ENCODE data around the gene CEP72.

Gene CEP72

DNA sequence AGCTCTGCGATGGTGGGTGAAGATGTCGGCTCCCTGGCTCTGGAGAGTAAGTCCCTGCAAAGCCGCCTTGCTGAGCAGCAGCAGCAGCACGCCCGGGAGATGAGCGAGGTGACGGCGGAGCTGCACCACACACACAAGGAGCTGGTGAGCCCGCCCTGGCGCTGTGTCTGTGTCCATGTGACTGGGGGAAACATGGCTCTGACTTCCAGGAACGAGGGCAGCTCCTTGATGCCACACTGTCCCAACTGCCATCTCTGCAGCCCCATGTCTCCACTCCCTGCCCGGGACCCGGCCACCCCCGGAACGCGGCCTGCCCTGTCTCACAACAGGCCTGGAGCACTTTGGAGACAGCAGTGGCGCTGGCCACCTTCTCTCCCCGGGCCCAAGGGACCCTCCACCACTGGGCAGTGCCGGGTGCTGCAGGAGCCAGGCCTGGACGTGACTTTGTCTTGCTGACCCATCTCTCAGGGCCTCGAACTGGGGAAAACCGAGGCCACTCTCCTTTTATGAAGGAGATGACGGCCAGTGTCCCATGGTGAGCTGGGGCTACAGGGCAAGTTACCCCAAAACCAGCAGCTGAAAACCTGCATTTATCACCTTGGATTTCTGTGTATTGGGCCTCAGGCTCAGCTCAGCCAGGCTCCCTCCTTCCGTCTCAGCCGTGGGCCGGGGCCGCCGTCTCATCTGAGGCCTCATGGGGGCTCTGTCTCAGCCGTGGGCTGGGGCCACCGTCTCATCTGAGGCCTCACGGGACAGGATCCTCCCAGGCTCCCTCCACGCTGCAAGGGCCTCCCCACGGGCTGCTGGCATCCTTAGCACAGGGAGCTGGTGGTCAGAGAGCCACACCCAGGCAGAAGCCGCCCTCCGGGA, 28.6 kb downstream of the CEP72 start:
- peaks cover 23% of the 10 kb centered on the region for H3K36me3 ChIP-seq (replicated peaks; ENCODE audit: low read depth, low read length)
- TF ChIP-seq EZH2phosphoT487 (IDR thresholded peaks at IDR 0.05; ENCODE audit: low read depth), result no peak
- TF ChIP-seq, protein P1, sequence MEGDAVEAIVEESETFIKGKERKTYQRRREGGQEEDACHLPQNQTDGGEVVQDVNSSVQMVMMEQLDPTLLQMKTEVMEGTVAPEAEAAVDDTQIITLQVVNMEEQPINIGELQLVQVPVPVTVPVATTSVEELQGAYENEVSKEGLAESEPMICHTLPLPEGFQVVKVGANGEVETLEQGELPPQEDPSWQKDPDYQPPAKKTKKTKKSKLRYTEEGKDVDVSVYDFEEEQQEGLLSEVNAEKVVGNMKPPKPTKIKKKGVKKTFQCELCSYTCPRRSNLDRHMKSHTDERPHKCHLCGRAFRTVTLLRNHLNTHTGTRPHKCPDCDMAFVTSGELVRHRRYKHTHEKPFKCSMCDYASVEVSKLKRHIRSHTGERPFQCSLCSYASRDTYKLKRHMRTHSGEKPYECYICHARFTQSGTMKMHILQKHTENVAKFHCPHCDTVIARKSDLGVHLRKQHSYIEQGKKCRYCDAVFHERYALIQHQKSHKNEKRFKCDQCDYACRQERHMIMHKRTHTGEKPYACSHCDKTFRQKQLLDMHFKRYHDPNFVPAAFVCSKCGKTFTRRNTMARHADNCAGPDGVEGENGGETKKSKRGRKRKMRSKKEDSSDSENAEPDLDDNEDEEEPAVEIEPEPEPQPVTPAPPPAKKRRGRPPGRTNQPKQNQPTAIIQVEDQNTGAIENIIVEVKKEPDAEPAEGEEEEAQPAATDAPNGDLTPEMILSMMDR (IDR thresholded peaks at IDR 0.05; ENCODE audit: low read depth, low read length), result no peak
- peaks cover 13% of the 10 kb centered on the region for H4K20me1 ChIP-seq (ENCODE audit: insufficient read depth, low read length)
- peaks cover 4% of the 10 kb centered on the region; the same call in 1 of the 2 replicates for H3K79me2 ChIP-seq (ENCODE audit: low read length)
- H3K4me1 ChIP-seq (ENCODE audit: low read length), result peaks cover 26% of the 10 kb centered on the region
- H3K27me3 ChIP-seq (ENCODE audit: low read depth, low read length), result no peaks in the 10 kb centered on the region
- no peak overlapping the region for H3K27ac ChIP-seq (ENCODE audit: low read length)
- H3K9ac ChIP-seq (ENCODE audit: low read length), result no peak overlapping the region
- H2AFZ ChIP-seq (ENCODE audit: low read depth, low read length), result no peak overlapping the region
- H3K4me3 ChIP-seq (ENCODE audit: low read length), result no peak overlapping the region
- H3K4me2 ChIP-seq (ENCODE audit: low read length), result no peak overlapping the region
- H3K9me3 ChIP-seq (ENCODE audit: insufficient read depth, low read length), result no peaks in the 10 kb centered on the region

DNA sequence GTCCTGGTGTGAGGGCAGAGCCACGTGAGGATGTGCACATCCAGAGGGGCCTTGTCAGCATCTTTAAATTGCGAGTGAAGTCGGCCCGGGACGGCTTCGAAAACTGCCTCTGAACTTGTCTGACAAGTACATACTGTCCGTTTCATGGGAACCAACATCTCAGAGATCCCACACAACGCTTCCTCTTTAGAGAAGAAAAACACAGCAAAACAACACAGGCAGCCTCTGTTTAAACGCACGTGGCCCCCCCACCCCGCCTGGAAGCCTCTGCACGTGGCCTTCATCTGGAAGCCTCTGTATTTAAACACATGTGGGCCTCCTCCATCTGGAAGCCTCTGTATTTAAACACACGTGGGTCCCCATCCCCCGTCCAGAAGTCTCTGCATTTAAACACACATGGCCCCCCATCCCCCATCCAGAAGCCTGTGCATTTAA, 29.2 kb downstream of the CEP72 start:
- Histone ChIP-seq H3K4me3 (ENCODE audit: low read length) (no peak overlapping the region), H4K20me1 (ENCODE audit: insufficient read depth, low read length) (peaks cover 13% of the 10 kb centered on the region), H2AFZ (ENCODE audit: low read depth, low read length) (no peak overlapping the region), H3K9me3 (ENCODE audit: insufficient read depth, low read length) (no peaks in the 10 kb centered on the region), H3K79me2 (ENCODE audit: low read length) (peaks cover 5% of the 10 kb centered on the region), H3K36me3 (replicated peaks; ENCODE audit: low read depth, low read length) (peaks cover 30% of the 10 kb centered on the region), H3K4me1 (ENCODE audit: low read length) (peaks cover 26% of the 10 kb centered on the region), H3K9ac (ENCODE audit: low read length) (no peak overlapping the region), H3K27me3 (ENCODE audit: low read depth, low read length) (no peaks in the 10 kb centered on the region), H3K4me2 (ENCODE audit: low read length) (no peak overlapping the region), H3K27ac (ENCODE audit: low read length) (no peak overlapping the region)
- TF ChIP-seq, protein P1 (IDR thresholded peaks at IDR 0.05; ENCODE audit: low read depth, low read length), result no peak
- no peak for TF ChIP-seq EZH2phosphoT487 (IDR thresholded peaks at IDR 0.05; ENCODE audit: low read depth)

DNA sequence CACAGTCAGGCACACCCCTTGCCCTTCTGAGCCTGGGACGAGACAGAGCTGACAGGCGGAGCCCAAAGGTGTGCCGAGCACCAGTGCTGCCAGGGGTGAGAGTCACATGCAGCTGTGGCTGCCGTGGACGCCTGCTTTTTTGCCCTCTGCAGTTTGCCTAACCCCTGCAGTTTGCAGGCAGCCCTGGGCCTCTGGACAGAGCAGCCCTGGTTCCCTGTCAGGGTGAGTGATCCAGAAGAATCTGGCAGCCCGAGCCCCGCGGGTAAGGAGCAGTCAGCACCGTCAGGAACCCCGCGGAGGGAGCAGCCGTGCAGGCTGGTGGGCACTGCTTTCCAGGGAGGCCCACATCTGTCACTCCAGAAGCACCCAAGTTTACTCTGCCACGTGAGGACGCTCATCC, 30.3 kb downstream of the CEP72 start:
- no peaks in the 10 kb centered on the region for H3K9me3 ChIP-seq (ENCODE audit: insufficient read depth, low read length)
- no peak overlapping the region for H3K4me3 ChIP-seq (ENCODE audit: low read length)
- no peaks in the 10 kb centered on the region for H3K27me3 ChIP-seq (ENCODE audit: low read depth, low read length)
- H2AFZ ChIP-seq (ENCODE audit: low read depth, low read length), result no peak overlapping the region
- TF ChIP-seq EZH2phosphoT487 (IDR thresholded peaks at IDR 0.05; ENCODE audit: low read depth), result no peak
- TF ChIP-seq, protein P1 (IDR thresholded peaks at IDR 0.05; ENCODE audit: low read depth, low read length), result no peak
- peaks cover 41% of the 10 kb centered on the region for H3K36me3 ChIP-seq (replicated peaks; ENCODE audit: low read depth, low read length)
- H3K27ac ChIP-seq (ENCODE audit: low read length), result no peak overlapping the region
- H4K20me1 ChIP-seq (ENCODE audit: insufficient read depth, low read length), result peaks cover 13% of the 10 kb centered on the region
- peaks cover 5% of the 10 kb centered on the region for H3K79me2 ChIP-seq (ENCODE audit: low read length)
- peaks cover 26% of the 10 kb centered on the region for H3K4me1 ChIP-seq (ENCODE audit: low read length)
- no peak overlapping the region for H3K4me2 ChIP-seq (ENCODE audit: low read length)
- no peak overlapping the region for H3K9ac ChIP-seq (ENCODE audit: low read length)

DNA sequence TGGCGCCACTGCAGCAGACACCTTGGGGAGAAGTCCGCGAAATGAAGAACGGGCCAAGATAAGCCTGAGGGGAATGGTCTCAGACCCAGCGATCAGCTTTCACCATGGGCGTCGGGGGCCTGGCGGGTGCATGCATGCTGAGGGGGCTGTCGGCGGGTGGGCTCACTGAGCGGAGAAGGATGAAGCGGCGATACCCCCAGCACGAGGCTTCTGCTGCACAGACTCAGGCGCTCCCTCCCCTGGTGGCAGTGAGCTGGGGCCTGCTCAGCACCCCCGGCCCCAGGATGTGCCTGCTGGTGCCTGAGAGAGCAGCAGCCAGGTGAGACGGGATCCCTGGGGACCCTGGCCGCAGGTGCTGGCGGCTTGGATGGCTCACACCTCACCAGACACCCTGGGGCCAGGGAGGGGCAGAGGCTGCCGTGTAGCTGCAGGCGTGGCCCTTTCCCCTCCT, 31.2 kb downstream of the CEP72 start:
- peaks cover 40% of the 10 kb centered on the region for H3K36me3 ChIP-seq (replicated peaks; ENCODE audit: low read depth, low read length)

More for the DNA sequence above, 31.2 kb downstream of the CEP72 start:
- Histone ChIP-seq H3K4me3 (ENCODE audit: low read length) (peak overlapping the region; percentile 58), H3K79me2 (ENCODE audit: low read length) (peaks cover 5% of the 10 kb centered on the region), H3K4me1 (ENCODE audit: low read length) (peaks cover 26% of the 10 kb centered on the region), H3K4me2 (ENCODE audit: low read length) (peak overlapping the region; percentile 76), H3K9me3 (ENCODE audit: insufficient read depth, low read length) (no peaks in the 10 kb centered on the region), H3K9ac (ENCODE audit: low read length) (peak overlapping the region; percentile 30; the same call in 1 of the 2 replicates), H3K27ac (ENCODE audit: low read length) (peak overlapping the region; percentile 71), H3K27me3 (ENCODE audit: low read depth, low read length) (no peaks in the 10 kb centered on the region), H2AFZ (ENCODE audit: low read depth, low read length) (no peak overlapping the region), H4K20me1 (ENCODE audit: insufficient read depth, low read length) (peaks cover 13% of the 10 kb centered on the region)
- no peak for TF ChIP-seq EZH2phosphoT487 (IDR thresholded peaks at IDR 0.05; ENCODE audit: low read depth)
- TF ChIP-seq, protein P1 (IDR thresholded peaks at IDR 0.05; ENCODE audit: low read depth, low read length), result peak; percentile 23; the same call in 1 of the 2 replicates

All from OCI-LY3 (cell line).